ENCODE measurements around the gene APOB.
"Not testable (repeated sequence)": the region's sequence is repeated elsewhere in the genome, so short reads cannot be mapped to it uniquely, and the experiment has no call there.

APOB gene

DNA sequence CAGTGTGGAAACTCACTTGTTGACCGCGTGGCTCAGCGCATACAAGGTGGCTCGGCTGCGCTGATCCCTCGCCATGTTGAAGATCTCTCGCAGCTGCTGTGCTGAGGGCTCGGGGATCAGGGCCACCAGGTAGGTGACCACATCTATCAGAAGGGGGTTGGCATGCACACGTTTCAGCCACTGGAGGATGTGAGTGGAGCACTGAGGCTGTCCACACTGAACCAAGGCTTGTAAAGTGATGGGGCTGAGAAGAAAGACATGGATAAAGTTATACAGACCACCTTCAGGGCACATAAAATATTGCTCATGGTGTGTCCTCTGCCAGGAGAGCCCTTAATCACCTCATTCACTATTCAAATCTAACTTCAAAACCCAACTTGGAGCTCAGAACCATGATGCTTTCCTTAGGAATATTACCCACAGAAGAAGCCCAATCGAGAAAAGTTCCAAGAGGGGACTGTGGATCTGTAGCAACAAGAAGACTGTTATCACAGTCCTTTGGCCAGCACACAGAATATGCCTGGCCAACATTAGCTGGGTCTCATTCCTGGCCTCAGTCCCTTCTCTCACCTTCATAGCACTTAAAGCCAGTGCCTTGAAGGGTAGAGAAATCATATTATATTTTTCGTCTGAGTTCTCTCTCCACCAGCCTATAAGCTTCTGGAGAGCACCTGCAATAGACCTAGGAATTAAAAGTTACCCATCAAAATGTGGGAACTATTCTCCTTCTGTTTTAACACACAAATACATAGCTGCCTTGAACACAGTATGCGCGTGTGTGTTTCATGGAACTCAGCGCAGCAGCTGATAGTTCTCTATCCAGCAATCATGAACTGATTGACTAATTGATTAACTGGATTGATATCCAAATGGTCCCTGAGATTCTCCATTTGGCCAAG, 11.3 kb downstream of the APOB start:
- Mint-ChIP-seq H3K9me3 (ENCODE audit: low read depth) (no peaks in the 10 kb centered on the region), H3K27me3 (peaks cover 6% of the 10 kb centered on the region), H3K27ac (no peak overlapping the region), H3K4me3 (no peak overlapping the region), H3K4me1 (ENCODE audit: low read depth) (no peaks in the 10 kb centered on the region), H3K36me3 (no peaks in the 10 kb centered on the region)

DNA sequence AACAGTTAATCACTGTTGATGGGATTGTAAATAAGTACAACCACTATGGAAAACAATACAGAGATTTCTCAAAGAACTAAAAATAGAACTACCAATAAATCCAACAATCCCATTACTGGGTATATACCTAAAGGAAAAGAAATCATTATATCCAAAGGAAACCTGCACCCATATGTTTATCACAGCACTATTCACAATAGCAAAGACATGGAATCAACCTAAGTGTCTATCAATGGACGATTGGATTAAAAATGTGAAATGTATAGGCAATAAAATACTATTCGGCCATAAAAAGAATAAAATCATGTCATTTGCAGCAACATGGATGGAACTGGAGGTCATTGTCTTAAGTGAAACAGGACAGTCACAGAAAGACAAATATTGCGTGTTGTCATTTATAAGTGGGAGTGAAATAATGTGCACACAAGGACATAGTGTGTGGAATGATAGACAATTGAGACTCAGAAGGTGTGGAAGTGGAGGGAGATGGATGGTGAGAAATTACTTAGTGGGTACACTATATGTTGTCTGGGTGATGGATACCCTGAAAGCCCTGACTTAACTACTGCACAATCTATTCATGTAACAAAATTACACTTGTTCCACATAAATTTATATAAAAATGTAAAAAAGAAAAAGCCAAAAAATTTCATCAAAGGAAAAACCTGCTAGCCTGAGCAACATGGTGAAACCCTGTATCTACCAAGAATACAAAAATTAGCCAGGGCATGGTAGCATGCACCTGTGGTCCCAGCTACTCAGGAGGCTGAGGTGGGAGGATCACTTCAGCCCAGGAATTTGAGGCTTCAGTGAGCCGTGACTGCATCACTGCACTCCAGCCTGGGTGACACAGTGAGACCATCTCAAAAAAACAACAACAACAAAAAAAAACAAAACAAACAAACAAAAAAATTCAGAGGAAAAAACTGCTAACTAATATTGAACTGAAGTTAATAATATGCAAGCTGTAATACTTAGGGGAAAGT, 12.6 kb downstream of the APOB start:
- no peak overlapping the region for H3K27ac Mint-ChIP-seq
- no peaks in the 10 kb centered on the region for H3K9me3 Mint-ChIP-seq (ENCODE audit: low read depth)
- peaks cover 7% of the 10 kb centered on the region for H3K27me3 Mint-ChIP-seq
- H3K4me1 Mint-ChIP-seq (ENCODE audit: low read depth) = no peaks in the 10 kb centered on the region
- no peaks in the 10 kb centered on the region for H3K36me3 Mint-ChIP-seq
- no peak overlapping the region for H3K4me3 Mint-ChIP-seq

DNA sequence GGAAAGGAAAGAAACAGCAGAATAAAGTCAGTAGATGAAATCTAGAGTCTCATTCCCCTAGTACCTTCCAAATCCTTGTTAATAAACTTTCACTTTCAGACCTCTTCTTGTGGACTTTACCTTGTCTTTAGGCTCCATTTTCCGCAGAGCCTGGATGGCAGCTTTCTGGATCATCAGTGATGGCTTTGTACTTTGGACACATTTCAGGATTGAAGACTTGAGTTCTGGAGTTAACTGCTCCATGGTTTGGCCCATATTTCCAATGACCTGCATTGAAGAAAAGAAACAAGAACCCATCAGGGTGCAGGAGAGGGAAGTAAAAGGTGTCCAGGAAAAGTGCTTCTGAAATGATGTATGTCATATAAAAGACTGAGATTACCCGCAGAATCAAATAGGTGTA, 14.4 kb downstream of the APOB start:
- Mint-ChIP-seq H3K4me1 (ENCODE audit: low read depth) (no peaks in the 10 kb centered on the region), H3K27me3 (peaks cover 7% of the 10 kb centered on the region), H3K36me3 (no peaks in the 10 kb centered on the region), H3K4me3 (no peak overlapping the region), H3K27ac (no peak overlapping the region), H3K9me3 (ENCODE audit: low read depth) (no peaks in the 10 kb centered on the region)

DNA sequence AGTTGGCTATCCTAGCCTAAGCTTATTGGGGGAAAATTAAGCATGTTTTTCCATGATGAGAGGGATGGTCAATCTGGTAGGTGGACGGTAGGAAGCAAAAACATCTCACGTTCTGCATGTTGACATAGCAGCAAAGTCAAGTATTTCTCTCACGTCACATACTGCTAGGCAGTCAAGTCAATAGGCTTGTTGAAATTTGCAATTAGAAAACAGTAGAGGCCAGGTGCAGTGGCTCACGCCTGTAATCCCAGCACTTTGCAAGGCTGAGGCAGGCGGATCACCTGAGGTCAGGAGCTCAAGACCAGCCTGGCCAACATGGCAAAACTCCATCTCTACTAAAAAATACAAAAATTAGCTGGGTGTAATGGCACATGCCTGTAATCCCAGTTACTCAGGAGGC, 14.9 kb downstream of the APOB start:
- not testable (repeated sequence) for H3K4me3 Mint-ChIP-seq; H3K4me1 Mint-ChIP-seq (ENCODE audit: low read depth); H3K9me3 Mint-ChIP-seq (ENCODE audit: low read depth); H3K27me3 Mint-ChIP-seq; H3K36me3 Mint-ChIP-seq; H3K27ac Mint-ChIP-seq

DNA sequence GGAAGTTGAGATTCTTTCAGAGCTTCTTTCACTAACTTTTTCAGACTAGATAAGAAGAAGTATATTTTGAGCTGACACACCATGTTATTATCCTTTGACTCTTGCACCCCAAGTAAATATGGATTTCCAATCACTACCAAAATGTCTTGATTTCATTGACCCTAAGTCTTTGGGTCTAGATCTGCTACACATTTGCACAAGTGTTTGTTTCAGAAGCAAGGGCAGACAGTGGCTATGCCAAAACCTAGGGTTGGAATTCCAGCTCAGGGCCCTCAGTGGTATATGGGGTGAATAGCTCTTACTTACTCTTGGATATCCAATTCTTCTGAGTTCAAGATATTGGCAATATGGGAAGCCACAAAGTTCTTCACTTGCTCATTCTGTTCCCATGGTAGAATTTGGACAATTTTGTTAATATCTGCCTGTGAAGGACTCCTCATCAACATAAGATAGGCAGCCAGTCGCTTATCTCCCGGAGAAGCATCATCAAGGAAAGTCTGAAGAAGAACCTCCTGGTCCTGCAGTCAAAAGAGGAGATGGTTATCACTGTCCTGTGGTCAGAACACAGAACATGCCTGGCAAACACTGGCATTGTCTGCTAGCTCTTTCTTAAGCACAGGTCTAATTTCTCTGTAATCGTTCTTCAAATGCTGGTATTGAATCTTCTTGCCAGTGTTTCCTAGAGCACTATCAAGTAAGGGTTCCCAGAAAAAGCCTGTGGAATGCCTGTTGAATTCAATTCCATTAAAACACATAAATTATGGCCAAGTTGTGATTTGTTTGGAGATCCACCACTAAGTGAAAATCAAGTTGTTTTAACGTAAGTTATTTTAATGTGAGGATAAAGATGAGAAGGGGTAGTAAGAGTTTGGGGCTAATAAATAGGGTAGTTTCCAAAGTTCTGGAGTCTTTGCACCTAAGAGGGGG, 15.6 kb downstream of the APOB start:
- H3K27me3 Mint-ChIP-seq = peaks cover 7% of the 10 kb centered on the region
- H3K4me3 Mint-ChIP-seq = no peak overlapping the region
- H3K4me1 Mint-ChIP-seq (ENCODE audit: low read depth) = no peaks in the 10 kb centered on the region
- H3K27ac Mint-ChIP-seq = no peak overlapping the region
- no peaks in the 10 kb centered on the region for H3K36me3 Mint-ChIP-seq
- no peaks in the 10 kb centered on the region for H3K9me3 Mint-ChIP-seq (ENCODE audit: low read depth)

DNA sequence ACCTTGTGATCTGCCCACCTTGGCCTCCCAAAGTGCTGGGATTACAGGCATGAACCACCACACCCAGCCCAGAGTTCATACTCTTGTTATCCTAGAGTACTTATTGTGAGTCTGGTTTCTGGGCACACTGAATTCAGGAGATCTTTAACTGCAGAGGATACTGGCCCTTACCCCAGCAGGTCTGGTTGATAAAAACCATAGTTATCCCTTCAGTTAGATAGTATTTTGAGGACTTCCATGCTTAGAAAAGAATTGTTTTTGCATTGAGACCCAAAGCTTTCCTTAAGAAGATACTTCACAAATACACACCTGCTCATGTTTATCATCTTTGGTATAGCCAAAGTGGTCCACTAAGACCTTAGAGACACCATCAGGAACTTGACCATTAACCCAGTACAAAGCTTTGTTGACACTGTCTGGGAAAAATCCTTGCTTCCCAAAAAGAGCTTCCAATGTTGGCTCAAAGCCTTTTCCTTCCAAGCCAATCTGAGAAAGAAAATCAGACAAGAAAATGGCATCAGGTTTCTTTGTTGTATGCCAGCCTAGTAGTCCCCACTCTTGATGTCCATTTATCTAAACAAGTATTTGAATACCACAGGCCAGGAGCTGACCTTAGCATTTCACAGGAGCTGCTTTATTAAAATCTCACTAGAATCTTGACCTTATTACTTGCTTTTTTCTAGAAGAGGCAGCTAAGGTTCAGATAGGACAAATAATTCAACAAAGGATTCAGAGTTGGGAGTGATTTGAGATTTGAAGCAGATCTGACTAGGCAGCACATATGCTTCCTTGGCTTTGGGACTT, 17.2 kb downstream of the APOB start:
- Mint-ChIP-seq H3K27me3 (peaks cover 11% of the 10 kb centered on the region), H3K9me3 (ENCODE audit: low read depth) (no peaks in the 10 kb centered on the region), H3K36me3 (no peaks in the 10 kb centered on the region), H3K4me3 (no peak overlapping the region), H3K27ac (no peak overlapping the region), H3K4me1 (ENCODE audit: low read depth) (no peaks in the 10 kb centered on the region)

GRCh38 chr2:21025690-21026478, 18.0 kb downstream of the APOB start:
- H3K27ac Mint-ChIP-seq = no peak overlapping the region

DNA sequence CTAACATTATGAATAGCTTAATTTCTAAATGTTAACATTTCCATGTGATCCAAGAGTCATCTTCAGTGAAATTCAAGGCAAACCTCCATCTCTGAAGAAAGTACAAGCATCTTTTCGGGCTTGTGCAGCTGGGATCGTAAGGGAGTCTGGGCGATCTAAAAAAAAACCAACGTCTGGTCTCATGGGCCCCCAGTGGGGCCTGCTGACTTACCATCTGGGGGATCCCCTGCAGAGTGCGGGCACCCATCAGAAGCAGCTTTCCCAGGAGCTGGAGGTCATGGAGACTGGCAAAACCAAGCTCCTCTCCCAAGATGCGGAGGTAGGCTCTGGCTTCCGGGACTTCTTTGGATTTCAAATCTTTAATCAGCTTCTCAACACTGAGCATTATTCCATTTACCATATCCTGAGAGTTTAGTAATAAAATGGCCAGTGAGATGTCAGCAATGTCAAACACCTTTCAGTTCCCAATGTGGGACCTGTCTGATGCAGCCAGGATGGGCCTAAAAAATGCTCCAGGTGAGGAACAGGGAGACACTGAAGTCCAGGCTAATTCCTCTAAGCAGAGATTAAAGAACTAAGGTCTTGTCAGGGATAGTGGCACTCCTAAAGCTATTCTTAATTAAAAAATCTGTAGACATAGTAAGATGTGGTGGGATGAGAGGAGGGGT, 19.0 kb downstream of the APOB start:
- peaks cover 11% of the 10 kb centered on the region for H3K27me3 Mint-ChIP-seq

More at GRCh38 chr2:21025690-21026478, 18.0 kb downstream of the APOB start:
- no peaks in the 10 kb centered on the region for H3K9me3 Mint-ChIP-seq (ENCODE audit: low read depth)
- no peaks in the 10 kb centered on the region for H3K4me1 Mint-ChIP-seq (ENCODE audit: low read depth)
- H3K4me3 Mint-ChIP-seq = no peak overlapping the region
- H3K27me3 Mint-ChIP-seq = peaks cover 11% of the 10 kb centered on the region
- H3K36me3 Mint-ChIP-seq = no peaks in the 10 kb centered on the region

GRCh38 chr2:21024198-21024597, 19.7 kb downstream of the APOB start:
- Mint-ChIP-seq H3K9me3 (ENCODE audit: low read depth) (no peaks in the 10 kb centered on the region), H3K27me3 (peaks cover 11% of the 10 kb centered on the region), H3K27ac (no peak overlapping the region), H3K4me3 (no peak overlapping the region), H3K36me3 (no peaks in the 10 kb centered on the region), H3K4me1 (ENCODE audit: low read depth) (no peaks in the 10 kb centered on the region)

More for the DNA sequence above, 19.0 kb downstream of the APOB start:
- no peaks in the 10 kb centered on the region for H3K9me3 Mint-ChIP-seq (ENCODE audit: low read depth)
- H3K4me1 Mint-ChIP-seq (ENCODE audit: low read depth) = no peaks in the 10 kb centered on the region
- H3K27ac Mint-ChIP-seq = no peak overlapping the region
- no peak overlapping the region for H3K4me3 Mint-ChIP-seq
- H3K36me3 Mint-ChIP-seq = no peaks in the 10 kb centered on the region

DNA sequence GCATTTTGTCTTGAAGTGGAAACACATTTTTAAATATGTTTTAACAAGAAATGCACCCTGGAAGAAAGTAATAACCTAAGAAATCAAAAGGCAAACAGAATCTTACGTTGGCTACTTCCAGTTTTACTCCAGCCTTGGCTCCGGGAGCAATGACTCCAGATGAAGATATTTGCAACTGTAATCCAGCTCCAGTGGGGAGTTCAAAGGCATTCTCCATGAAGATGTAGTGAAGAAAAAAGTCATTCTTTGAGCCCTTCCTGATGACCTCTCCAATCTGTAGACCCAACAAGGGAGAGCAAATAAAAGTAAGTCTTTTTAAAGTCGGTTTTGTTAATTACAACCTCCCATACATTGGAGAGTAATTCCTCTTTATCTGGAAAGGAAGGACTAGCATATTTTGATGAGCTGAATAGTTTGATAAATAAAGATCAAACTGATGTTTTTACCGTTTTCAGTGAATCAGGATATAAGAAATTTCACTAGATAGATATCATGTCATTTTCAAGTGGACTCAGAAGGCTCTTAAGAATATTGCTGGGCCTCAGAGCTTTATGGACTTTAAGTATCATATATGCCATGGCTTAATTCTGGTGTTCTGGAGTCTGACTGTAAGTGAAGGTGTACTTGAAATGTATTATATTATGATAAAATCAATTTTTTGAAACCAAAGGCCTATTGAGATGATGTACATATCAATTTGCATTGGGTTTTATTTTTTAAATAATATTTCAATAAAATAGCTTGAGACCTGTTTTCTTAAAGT, 20.3 kb downstream of the APOB start:
- H3K4me1 Mint-ChIP-seq (ENCODE audit: low read depth) = no peaks in the 10 kb centered on the region
- H3K27ac Mint-ChIP-seq = no peak overlapping the region
- no peak overlapping the region for H3K4me3 Mint-ChIP-seq
- H3K9me3 Mint-ChIP-seq (ENCODE audit: low read depth) = no peaks in the 10 kb centered on the region
- H3K27me3 Mint-ChIP-seq = peaks cover 6% of the 10 kb centered on the region
- no peaks in the 10 kb centered on the region for H3K36me3 Mint-ChIP-seq

DNA sequence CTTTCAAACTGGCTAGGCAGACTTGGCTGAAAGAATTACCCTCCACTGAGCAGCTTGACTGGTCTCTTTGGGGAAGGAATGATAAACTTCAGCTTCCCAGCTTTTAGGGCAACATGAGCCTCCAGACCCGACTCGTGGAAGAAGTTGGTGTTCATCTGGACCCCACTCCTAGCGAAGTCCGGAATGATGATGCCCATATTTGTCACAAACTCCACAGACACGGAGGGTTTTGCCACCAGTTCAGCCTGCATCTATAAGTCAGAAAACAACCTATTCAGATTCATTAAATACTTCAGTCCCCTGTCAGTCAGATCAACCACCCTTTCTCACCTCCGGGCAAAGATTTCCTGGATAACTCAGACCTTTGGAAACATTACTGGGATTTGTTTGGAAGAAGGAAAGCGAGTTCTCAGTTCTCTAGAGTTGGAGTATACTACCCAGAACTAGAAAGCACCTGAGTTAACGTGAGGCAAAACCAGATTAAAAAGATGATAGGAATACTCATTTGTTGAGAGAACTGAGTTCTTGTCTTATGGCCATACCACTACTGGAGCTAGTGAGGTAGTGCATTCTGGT, 21.0 kb downstream of the APOB start:
- H3K9me3 Mint-ChIP-seq (ENCODE audit: low read depth) = no peaks in the 10 kb centered on the region
- H3K36me3 Mint-ChIP-seq = no peaks in the 10 kb centered on the region
- peaks cover 5% of the 10 kb centered on the region for H3K27me3 Mint-ChIP-seq
- no peak overlapping the region for H3K27ac Mint-ChIP-seq
- no peaks in the 10 kb centered on the region for H3K4me1 Mint-ChIP-seq (ENCODE audit: low read depth)
- no peak overlapping the region for H3K4me3 Mint-ChIP-seq

GRCh38 chr2:21021430-21021829, 22.4 kb downstream of the APOB start:
- Mint-ChIP-seq H3K4me1 (ENCODE audit: low read depth) (no peaks in the 10 kb centered on the region), H3K4me3 (no peak overlapping the region), H3K27me3 (peaks cover 4% of the 10 kb centered on the region), H3K27ac (no peak overlapping the region), H3K36me3 (no peaks in the 10 kb centered on the region), H3K9me3 (ENCODE audit: low read depth) (no peaks in the 10 kb centered on the region)

Measured in activated naive CD8-positive, alpha-beta T cell (primary cell).